ENCODE data around the gene ZBTB44.

DNA sequence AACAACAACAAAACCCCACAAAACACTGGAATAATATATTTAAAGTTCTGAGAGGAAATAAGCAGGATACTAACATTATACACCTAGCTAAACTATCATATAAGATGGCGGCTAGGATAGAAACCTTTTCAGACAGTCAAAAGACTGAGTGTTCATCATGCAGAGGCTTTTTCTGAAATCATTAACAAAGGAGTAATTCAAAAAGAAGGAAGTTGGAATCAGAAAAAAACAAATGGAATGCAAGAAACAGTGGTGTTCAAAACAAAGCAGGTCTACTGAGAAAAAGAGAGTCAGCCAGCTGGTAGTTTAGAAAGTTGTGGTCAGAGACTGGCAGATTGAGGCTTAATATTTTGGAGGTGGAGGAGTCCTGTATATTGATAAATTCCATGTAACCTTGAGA lies 30.1 kb upstream of the ZBTB44 start:
- TF ChIP-seq CTCF (IDR thresholded peaks at IDR 0.05; ENCODE audit: low read length), result no peak
- TF ChIP-seq EZH2 (IDR thresholded peaks at IDR 0.05; ENCODE audit: borderline replicate concordance, low read length), result no peak
